CD4-positive, alpha-beta T cell treated with Interleukin-17A for 1 hour (primary cell): ENCODE results near the gene FOXS1.
"Not testable (repeated sequence)": the region's sequence is repeated elsewhere in the genome, so short reads cannot be mapped to it uniquely, and the experiment has no call there.

Experiments
- DNase-seq: peaks from one replicate; pipeline ENCODE4 v3.0.0-alpha.2; 2020

Gene FOXS1

GRCh38 chr20:31820228-31820627, 25.2 kb downstream of the FOXS1 start:
- DNase-seq, result no peak

DNA sequence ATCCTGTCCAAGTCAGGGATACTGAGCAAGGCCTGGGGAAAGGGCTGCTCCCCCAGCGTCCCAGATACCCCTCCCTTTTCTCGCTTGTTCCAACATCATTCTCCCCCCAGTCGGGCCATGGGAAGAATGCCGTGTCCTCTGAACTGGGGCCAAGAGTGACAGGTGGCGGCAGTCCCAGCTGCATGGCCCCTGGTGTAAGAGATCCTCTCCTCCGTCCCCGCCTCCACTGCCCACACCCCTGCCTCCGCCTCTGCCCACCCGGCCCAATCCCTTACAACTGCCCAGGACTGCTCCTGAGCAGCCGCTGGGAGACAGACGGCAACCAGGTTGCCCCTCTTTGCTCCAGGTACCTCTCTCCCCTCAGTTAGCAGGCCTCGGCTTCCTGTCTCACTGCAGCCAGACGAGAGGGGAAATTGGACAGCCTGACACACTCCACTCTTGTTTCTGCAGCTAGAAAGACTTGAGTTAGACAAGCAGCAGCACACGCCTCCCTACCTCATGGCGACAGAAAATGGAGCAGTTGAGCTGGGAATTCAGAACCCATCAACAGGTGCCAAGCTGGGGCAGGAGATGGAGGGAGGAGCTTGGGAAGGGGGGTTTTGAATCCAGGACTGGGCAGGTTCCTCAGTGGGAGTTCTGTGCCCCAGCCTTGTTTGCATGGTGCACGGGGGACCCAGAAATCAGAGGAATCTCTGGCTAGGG, 26.2 kb downstream of the FOXS1 start, which contains the start of gene MYLK2:
MYLK2 (plus strand) TSS at position 274 of the 702 bp plus-strand sequence; CDS start at position 499, 225 bp downstream.
- DNase-seq, result no peak

DNA sequence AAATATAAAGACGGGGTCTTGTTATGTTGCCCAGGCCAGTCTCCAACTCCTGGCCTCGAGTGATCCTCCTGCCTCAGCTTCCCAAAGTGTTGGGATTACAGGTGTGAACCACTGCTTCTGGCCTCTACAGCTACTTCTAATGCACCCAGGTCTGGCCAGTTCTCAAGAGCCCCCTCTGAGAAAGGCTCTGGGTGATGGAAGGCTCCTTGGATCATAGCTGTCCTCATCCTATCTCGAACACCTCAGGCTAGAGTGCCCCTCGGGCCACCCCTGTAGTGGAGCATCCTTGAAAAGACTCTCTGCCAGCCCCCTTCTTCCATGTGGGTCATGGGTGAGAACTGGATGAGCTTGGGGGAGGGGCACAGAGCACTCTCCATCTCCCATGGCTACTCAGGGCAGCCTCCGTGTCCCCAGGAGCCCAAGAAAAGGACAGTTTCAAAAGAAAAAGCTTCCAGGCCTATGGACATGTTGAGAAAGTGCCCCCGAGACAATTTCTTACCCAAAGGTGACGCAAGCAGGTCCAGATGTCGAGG, 27.0 kb downstream of the FOXS1 start:
- DNase-seq, result no peak

- no peak for DNase-seq
These were observed 27.9 kb downstream of the FOXS1 start for GRCh38 chr20:31817461-31817860.

DNA sequence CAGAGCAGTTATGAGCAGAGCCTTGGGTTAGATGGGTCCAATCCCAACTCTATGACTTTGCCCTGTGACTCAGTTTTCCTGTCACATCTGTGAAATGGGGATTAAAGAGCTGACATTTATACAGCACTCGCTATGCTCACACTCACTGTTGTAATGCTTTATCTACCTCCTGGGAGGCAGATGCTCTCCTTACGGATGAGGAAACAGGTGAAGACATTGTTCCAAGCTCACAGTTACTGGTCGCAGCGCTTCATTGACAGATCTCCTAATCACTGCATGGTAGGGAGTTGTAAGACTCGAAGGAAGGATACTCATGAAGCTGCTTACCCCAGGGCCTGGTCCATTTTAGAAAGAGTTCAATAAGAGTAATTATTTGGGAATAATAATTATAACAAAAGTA, 29.2 kb downstream of the FOXS1 start:
- no peak for DNase-seq

- no peak for DNase-seq
These were observed 29.8 kb downstream of the FOXS1 start for GRCh38 chr20:31815408-31816188.

DNA sequence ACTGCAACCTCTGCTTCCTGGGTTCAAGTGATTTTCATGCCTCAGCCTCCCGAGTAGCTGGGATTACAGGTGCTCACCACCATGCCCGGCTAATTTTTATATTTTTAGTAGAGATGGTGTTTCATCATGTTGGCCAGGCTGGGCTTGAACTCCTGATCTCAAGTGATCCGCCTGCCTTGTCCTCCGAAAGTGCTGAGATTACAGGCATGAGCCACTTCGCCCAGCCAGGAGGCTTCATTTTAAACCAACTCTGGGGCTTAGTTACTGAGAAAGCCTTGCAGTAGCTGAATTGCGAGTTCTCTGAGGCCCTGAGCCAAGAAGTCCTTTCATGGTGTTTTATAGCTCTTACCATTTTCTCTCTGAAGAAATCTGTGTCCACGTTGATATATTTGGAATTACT, 31.3 kb downstream of the FOXS1 start:
- not testable (repeated sequence) for DNase-seq

DNA sequence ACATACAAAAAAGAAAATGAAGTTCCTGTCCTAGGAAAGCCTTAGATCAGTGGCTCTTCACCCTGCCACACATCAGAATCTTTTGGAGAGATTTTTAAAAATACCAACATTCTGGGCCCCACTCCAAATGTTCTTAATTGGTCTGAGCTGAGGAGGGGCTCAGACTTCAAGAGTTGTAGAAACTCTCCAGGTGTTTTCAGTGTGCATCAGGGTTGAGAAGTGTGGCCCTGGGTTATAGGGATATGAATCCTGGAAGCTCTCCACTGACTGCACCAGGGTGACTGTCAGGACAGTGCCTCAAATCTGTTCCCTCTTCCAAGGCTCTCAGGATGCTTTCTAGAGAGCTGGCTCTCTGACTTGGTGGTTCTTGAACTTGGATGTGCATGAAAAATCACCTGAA, 31.8 kb downstream of the FOXS1 start:
- DNase-seq, result no peak

GRCh38 chr20:31811796-31812728, 33.3 kb downstream of the FOXS1 start:
- no peak for DNase-seq

- no peak for DNase-seq
These were observed 34.2 kb downstream of the FOXS1 start for GRCh38 chr20:31811198-31811597.

- no peak for DNase-seq
These were observed 35.7 kb downstream of the FOXS1 start for GRCh38 chr20:31809661-31810060.

GRCh38 chr20:31808481-31808880, 36.9 kb downstream of the FOXS1 start:
- DNase-seq, result no peak

DNA sequence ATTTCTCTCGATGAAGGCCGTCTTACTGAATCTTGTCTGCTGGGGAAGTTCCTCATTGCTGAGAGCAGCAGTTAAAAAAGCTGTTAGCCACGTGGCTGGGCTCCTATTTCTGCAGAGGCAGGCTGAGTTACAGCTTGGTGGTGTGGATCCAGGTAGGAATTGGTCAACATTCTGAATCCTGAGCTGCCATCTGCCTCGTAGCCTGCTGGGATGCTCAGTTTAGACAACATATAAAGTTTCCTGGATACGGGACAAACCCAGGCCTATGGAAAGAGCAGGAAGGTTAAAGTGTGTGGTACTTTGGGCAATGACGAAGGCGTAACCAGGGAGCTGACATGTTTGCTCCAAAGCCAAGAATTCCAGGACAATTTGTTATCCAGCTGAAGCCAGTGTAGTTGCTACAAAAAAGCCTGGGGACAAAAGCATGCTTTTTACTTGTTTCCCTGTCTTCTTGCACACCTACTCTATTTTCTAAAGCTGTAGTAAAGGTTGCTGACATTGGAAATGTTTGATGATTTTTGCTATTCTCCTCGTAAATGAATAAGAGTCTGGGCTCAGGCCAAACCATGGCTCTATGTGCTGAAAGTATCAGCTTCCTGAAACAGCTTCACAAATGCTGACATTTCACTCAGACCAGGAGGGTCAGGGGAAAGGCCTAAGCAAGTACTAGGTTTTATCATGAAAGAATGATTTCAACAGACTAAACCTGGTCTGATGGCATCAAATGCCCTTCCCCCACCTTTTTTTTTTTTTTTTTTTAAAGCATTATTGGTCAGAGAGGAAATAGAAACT, 38.6 kb downstream of the FOXS1 start:
- no peak for DNase-seq

DNA sequence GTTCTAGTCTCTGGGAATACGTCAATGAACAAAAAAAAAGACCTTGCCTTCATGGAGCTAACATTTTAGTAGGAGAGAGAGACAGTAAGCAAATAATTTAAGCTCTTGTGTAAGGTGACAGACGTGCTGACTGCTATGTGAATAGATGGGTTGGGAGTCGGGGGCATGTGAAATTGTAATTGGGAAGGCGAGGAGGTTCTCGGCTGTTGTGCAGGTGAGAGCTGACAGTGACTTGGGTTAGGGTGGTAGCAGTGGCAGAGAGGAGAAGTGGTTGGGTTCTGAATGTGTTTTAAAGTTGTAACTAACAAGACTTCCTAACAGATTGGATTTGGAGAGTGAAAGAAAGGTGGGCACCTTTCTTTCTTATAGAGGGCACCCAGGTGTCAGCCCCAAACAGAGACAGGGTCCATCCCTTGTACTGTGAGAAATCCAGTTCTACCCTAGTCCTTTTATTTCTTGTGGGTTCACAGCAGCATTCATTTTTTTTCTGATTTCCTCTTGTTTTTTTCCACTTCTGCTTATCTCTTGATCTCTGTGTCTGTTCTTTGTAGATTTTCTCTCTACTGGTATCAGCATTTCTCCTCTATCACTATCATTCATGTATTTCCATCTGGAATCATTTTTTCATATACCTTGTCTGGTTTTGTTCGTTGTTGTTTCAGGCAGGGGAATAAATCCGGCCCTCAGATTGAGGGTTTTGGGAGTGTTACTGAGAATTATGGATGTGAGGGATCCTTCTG, 41.7 kb downstream of the FOXS1 start:
- DNase-seq, result no peak

DNA sequence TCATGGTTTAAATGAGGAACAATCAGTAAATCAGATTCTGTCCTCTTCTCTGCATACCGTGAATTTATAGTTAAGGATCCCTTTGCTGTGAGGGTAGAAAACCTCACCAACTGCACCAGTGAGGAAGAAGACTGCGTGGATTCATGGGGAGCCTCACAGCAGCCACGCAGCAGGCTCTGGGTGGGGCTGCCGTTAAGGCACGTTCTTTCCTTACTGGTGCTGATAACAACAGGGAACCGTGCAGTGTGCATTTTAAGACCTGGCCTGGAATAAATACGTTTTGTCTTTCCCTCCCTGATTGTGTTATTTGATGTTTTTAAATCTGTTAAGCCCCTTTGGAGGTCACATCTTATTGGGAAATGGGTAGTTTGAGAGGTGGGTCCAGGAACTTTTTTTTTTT, 43.9 kb downstream of the FOXS1 start:
- no peak for DNase-seq

- no peak for DNase-seq
These were observed 48.0 kb downstream of the FOXS1 start for GRCh38 chr20:31797364-31797763.
